ENCODE results near the gene PAX2. TPM values are rescaled to one million over a fixed set of nuclear protein-coding genes. Genes with fewer than 3 reads are reported as not detected.

Gene PAX2
- total and polyA plus RNA-seq, 4 donors = not detected

GRCh38 chr10:100749059-100749308 lies 3.6 kb downstream of the PAX2 start:
- no peak overlapping the region for H3K9ac ChIP-seq (ENCODE audit: low read depth in 1 of 2, low read length in 2 of 2)
- TF ChIP-seq MAX (IDR thresholded peaks at IDR 0.05) (no peak), ATF3 (IDR thresholded peaks at IDR 0.05) (no peak), YY1 (IDR thresholded peaks at IDR 0.05) (no peak), JUND (IDR thresholded peaks at IDR 0.05) (no peak), CTCF (IDR thresholded peaks at IDR 0.05; ENCODE audit: low read depth, low read length, missing input control) (no peak), NR2F2 (IDR thresholded peaks at IDR 0.05) (no peak), HNF4A (conservative IDR thresholded peaks at IDR 0.05) (no peak), FOXA2 (IDR thresholded peaks at IDR 0.05) (no peak), GABPA (IDR thresholded peaks at IDR 0.05 in 1 of 2, conservative IDR thresholded peaks at IDR 0.05 in 1 of 2) (no peak)
- no peak overlapping the region for H3K27ac ChIP-seq (ENCODE audit: low read depth in 1 of 2, low read length in 2 of 2)
- H3K9me3 ChIP-seq (ENCODE audit: control insufficient read depth in 4 of 4, low read length in 3 of 4) = no peaks in the 10 kb centered on the region
- H3K4me1 ChIP-seq (ENCODE audit: control insufficient read depth in 4 of 4, insufficient read depth in 4 of 4, low read length in 3 of 4) = peaks cover 0 to 19% (median 7%) of the 10 kb centered on the region in 4 donors
- no peak for DNase-seq (ENCODE audit: low spot score)
- no peaks in the 10 kb centered on the region for H3K36me3 ChIP-seq (ENCODE audit: control insufficient read depth in 4 of 4, insufficient read depth in 3 of 4, low read depth in 1 of 4, low read length in 3 of 4)
- WGBS = 5% methylated on average over 8 of the region's 8 CpGs
- H3K27me3 ChIP-seq (ENCODE audit: control insufficient read depth in 4 of 4, insufficient read depth in 4 of 4, low read length in 3 of 4) = peaks cover 14 to 37% (median 22%) of the 10 kb centered on the region in 4 donors
- H3K4me3 ChIP-seq (ENCODE audit: low read depth in 1 of 3, low read length in 3 of 3) = no peak overlapping the region

- WGBS = 9% methylated on average over 50 of the region's 50 CpGs
- Histone ChIP-seq H3K27ac (ENCODE audit: low read depth in 1 of 2, low read length in 2 of 2) (no peak overlapping the region), H3K9ac (ENCODE audit: low read depth in 1 of 2, low read length in 2 of 2) (no peak overlapping the region), H3K4me3 (ENCODE audit: low read depth in 1 of 3, low read length in 3 of 3) (no peak overlapping the region), H3K27me3 (ENCODE audit: control insufficient read depth in 4 of 4, insufficient read depth in 4 of 4, low read length in 3 of 4) (peaks cover 8 to 37% (median 18%) of the 10 kb centered on the region in 4 donors), H3K36me3 (ENCODE audit: control insufficient read depth in 4 of 4, insufficient read depth in 3 of 4, low read depth in 1 of 4, low read length in 3 of 4) (no peaks in the 10 kb centered on the region), H3K9me3 (ENCODE audit: control insufficient read depth in 4 of 4, low read length in 3 of 4) (no peaks in the 10 kb centered on the region), H3K4me1 (ENCODE audit: control insufficient read depth in 4 of 4, insufficient read depth in 4 of 4, low read length in 3 of 4) (peaks cover 0 to 15% (median 7%) of the 10 kb centered on the region in 4 donors)
- TF ChIP-seq FOXA1 (IDR thresholded peaks at IDR 0.05) (no peak), JUND (IDR thresholded peaks at IDR 0.05) (no peak), EGR1 (IDR thresholded peaks at IDR 0.05; ENCODE audit: low read depth in 2 of 2) (no peak), RXRA (IDR thresholded peaks at IDR 0.05) (no peak), FOXA2 (IDR thresholded peaks at IDR 0.05) (no peak), RAD21 (IDR thresholded peaks at IDR 0.05) (no peak), GABPA (IDR thresholded peaks at IDR 0.05 in 1 of 2, conservative IDR thresholded peaks at IDR 0.05 in 1 of 2) (no peak)
- no peak for DNase-seq (ENCODE audit: low spot score)
Measured at GRCh38 chr10:100749309-100750217, 4.2 kb downstream of the PAX2 start.

- no peak for DNase-seq (ENCODE audit: low spot score)
- no peak overlapping the region for H3K27ac ChIP-seq (ENCODE audit: low read depth in 1 of 2, low read length in 2 of 2)
- TF ChIP-seq EGR1 (IDR thresholded peaks at IDR 0.05; ENCODE audit: low read depth in 2 of 2) (no peak), SP1 (IDR thresholded peaks at IDR 0.05) (no peak), RXRA (IDR thresholded peaks at IDR 0.05) (no peak), FOXA2 (IDR thresholded peaks at IDR 0.05) (no peak), FOXA1 (IDR thresholded peaks at IDR 0.05) (no peak), HNF4A (conservative IDR thresholded peaks at IDR 0.05) (no peak), ZBTB33 (IDR thresholded peaks at IDR 0.05) (no peak), CTCF (IDR thresholded peaks at IDR 0.05; ENCODE audit: low read depth, low read length, missing input control) (no peak), YY1 (IDR thresholded peaks at IDR 0.05) (no peak), HNF4G (IDR thresholded peaks at IDR 0.05) (no peak)
Measured at GRCh38 chr10:100750291-100751210, 5.2 kb downstream of the PAX2 start.

More at GRCh38 chr10:100750291-100751210, 5.2 kb downstream of the PAX2 start:
- 14% methylated on average over 37 of the region's 37 CpGs for WGBS
- Histone ChIP-seq H3K9ac (ENCODE audit: low read depth in 1 of 2, low read length in 2 of 2) (no peak overlapping the region), H3K4me3 (ENCODE audit: low read depth in 1 of 3, low read length in 3 of 3) (no peak overlapping the region), H3K36me3 (ENCODE audit: control insufficient read depth in 4 of 4, insufficient read depth in 3 of 4, low read depth in 1 of 4, low read length in 3 of 4) (no peaks in the 10 kb centered on the region), H3K4me1 (ENCODE audit: control insufficient read depth in 4 of 4, insufficient read depth in 4 of 4, low read length in 3 of 4) (peaks cover 0 to 9% (median 7%) of the 10 kb centered on the region in 4 donors), H3K9me3 (ENCODE audit: control insufficient read depth in 4 of 4, low read length in 3 of 4) (no peaks in the 10 kb centered on the region), H3K27me3 (ENCODE audit: control insufficient read depth in 4 of 4, insufficient read depth in 4 of 4, low read length in 3 of 4) (peaks cover 5 to 40% (median 18%) of the 10 kb centered on the region in 4 donors)

Measured in liver (tissue), 9 donors.